Omental fat pad (tissue), 4 donors: ENCODE measurements around the gene TLL1. TPM values are rescaled to one million over a fixed set of nuclear protein-coding genes. Genes with fewer than 3 reads are reported as not detected.

Source experiments
- ATAC-seq: fragments of 150-250 bp; one replicate; pipeline ENCODE4 v1.9.1; 2016; ENCODE audit warnings: mild to moderate bottlenecking, moderate library complexity; ENCODE audit not compliant: low FRiP score
- DNase-seq: peaks from one replicate; pipeline ENCODE4 v3.0.0-alpha.2; 2019; ENCODE audit warnings: low spot score
- CTCF ChIP-seq, 3 donors: fragments of 450-650 bp; IDR thresholded peaks; one replicate each; pipeline ENCODE4 v1.5.1; 2016 to 2017; ENCODE audit warnings: antibody characterized with exemption in 3 of 3, mild to moderate bottlenecking in 3 of 3, moderate library complexity in 2 of 3
- total RNA-seq, 4 donors: library from RNA; depleted of rRNA; stranded (reverse); fragments of >200 nt; gene quantifications; one replicate each; pipeline ENCODE4 v1.1.0, GENCODE V29; 2016

The TLL1 gene
- total RNA-seq, 4 donors from 2014 or later, result 3.2 to 22.2 (median 11.9) TPM

DNA sequence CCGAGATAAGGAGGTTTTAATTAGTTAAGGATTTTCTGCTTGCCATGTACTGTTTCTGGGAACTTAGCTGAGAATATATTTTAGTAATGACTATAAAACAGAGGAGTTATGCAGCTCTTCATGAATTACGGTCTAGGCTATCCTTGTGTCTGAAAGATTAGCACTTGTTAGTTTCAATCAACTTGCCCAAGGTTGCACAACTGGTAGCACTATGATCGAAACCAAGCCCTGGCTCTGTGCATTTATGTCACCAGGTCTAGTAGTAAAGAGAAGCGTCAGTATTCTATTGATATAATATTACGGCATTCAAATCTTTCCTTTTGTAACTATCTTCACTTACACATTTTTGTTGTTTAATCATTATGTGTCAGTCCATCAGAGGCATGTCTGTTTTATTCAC, 176.0 kb downstream of the TLL1 start:
- no peak for TF ChIP-seq CTCF (IDR thresholded peaks at IDR 0.05)
- DNase-seq, result no peak
- no peak for ATAC-seq

DNA sequence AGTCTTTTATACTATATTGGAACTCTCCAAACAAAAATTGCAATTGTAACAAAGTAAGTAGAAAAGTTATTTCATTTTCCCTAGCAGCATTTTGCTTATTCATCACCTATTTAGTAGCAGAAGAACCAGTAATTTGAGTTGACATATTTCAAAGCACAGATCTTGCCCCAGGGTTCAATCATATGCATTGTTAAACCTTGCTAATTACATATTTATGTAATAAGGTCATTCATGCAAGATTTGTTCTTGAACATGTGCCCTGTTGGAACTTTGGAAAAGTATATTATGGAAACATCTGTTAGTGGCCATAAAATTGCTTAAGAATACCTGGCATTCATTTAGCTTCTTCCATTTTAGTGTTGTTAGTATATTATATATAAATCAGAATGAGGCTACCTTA, 191.7 kb downstream of the TLL1 start:
- no peak for DNase-seq
- no peak for TF ChIP-seq CTCF (IDR thresholded peaks at IDR 0.05)
- ATAC-seq, result no peak

DNA sequence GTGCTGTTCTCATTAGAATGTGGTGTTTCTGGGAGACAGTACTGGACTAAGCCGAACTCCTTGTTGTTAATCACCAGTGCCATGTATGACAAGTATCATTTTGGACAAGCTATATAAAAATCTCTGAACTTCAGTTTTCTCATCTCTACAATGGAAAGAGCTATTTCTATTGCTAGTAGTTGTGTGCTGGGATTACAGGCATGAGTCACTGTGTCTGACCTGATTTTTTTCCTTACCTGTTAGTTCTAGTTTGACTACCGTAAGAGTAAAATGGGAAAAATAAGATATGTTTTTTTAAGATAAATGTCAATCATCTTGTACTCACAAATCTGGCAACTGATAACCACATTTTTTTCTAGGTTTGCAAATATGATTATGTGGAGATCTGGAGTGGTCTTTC, 192.3 kb downstream of the TLL1 start:
- no peak for TF ChIP-seq CTCF (IDR thresholded peaks at IDR 0.05)
- DNase-seq (no peak), ATAC-seq (no peak)

- ATAC-seq (no peak), DNase-seq (no peak)
- TF ChIP-seq CTCF (IDR thresholded peaks at IDR 0.05), result no peak
These were observed 193.9 kb downstream of the TLL1 start for GRCh38 chr4:166066936-166067335.

DNA sequence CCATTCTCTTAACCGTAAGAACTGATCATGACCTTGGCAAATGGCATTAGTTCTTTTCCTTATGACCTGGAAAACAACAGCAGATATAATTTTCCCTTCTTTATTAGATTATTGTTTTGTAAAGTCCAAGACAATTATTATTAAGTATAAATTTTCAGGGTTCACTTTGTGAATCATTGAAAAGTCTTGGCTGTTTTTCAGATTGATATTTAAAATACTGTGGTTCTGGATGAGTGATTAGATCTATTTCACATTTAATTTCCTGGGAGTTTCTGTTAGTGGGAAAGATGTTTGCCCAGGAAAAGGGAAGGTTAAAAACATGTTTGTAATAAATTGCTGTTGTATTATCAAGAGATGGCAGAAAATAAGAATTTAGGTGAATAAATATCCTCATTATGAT, 194.9 kb downstream of the TLL1 start:
- ATAC-seq (no peak), DNase-seq (no peak)
- TF ChIP-seq CTCF (IDR thresholded peaks at IDR 0.05), result no peak

DNA sequence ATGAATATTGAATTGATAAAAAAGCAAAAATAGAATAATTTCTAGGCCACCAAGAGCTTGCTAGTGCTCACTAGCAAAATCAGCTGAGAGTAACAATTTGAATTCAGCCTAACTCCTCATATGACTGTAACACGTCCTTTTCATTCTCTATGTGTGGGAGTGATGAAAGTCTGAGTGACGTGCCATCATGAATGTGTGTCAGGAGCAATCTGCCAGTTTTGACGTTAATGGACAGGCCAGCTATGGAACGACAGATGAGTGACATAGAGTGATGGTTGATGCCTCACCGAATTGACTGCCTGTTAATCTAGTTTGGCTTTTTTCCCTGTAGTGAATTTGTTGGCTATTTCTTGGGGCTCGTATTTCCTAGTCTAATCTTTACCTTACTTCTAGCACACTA, 200.7 kb downstream of the TLL1 start:
- TF ChIP-seq CTCF (IDR thresholded peaks at IDR 0.05), result no peak
- ATAC-seq, result no peak
- DNase-seq, result no peak

DNA sequence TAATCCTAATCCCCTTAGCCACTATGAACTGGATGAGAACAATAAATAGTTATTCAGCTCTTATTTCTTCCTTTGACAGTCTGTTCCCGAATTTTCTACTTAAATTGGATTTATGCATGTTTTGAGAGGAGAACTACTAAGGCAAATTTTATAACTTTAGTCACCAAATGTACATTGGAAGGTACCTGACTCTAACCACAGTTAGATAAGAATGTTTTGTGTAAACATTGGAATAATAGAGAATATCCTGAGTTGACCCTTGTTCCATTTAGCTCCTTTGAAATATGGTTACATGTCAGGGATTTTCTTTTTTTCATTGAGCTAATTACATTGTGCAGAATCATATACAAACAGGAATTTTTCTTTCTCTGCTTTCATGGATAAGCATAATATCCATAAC, 202.6 kb downstream of the TLL1 start:
- no peak for ATAC-seq
- TF ChIP-seq CTCF (IDR thresholded peaks at IDR 0.05), result no peak
- DNase-seq, result no peak
